OCI-LY7 (cell line): ENCODE measurements around the gene TTLL5. TPM values are rescaled to one million over a fixed set of nuclear protein-coding genes. Genes with fewer than 3 reads are reported as not detected.

ENCODE experiments used
- BruUV-seq: library from RNA; stranded (reverse); fragments of 400-500 nt; replicated peaks from 2 replicates; lab custom pipeline; 2021; lab: Mats Ljungman, UMichigan
- CTCF ChIA-PET: fragments of 300-600 bp; sonication (Branson Sonifier 250); formaldehyde crosslinking; loops from one replicate; lab custom pipeline; 2022; ENCODE audit warnings: antibody characterized with exemption; ENCODE audit not compliant: unreplicated experiment; lab: Charles Lee
- POLR2A ChIA-PET: fragments of 300-600 bp; sonication (Branson Sonifier 250); formaldehyde crosslinking; loops from one replicate; lab custom pipeline; 2022; ENCODE audit warnings: antibody characterized with exemption; lab: Charles Lee
- DNase-seq: peaks from one replicate; pipeline ENCODE4 v3.0.0-alpha.2; 2015; ENCODE audit warnings: low spot score
- H2AFZ ChIP-seq: fragments of 200-600 bp; sonication (generic), shearing (Covaris generic); 2 replicates; pipeline ENCODE4 v1.6.1; 2014; ENCODE audit warnings: mild to moderate bottlenecking, antibody characterized with exemption, low read length, moderate library complexity
- H3K27ac ChIP-seq: fragments of 200-600 bp; sonication (generic); 2 replicates; pipeline ENCODE4 v1.5.1; 2014; ENCODE audit warnings: mixed run types, low read depth, mild to moderate bottlenecking, moderate library complexity, low read length, inconsistent platforms; ENCODE audit not compliant: poor library complexity, severe bottlenecking
- H3K36me3 ChIP-seq: fragments of 200-600 bp; sonication (generic); 2 replicates; pipeline ENCODE4 v1.6.1; 2014; ENCODE audit warnings: mild to moderate bottlenecking, antibody characterized with exemption, low read length, moderate library complexity, mixed read lengths; ENCODE audit not compliant: insufficient read depth
- H3K4me1 ChIP-seq: fragments of 200-600 bp; sonication (generic); 2 replicates; pipeline ENCODE4 v1.5.1; 2014; ENCODE audit warnings: mild to moderate bottlenecking, low read length; ENCODE audit not compliant: insufficient read depth, poor library complexity, severe bottlenecking
- H3K4me2 ChIP-seq: fragments of 200-600 bp; sonication (generic); 2 replicates; pipeline ENCODE4 v1.6.1; 2014; ENCODE audit warnings: mild to moderate bottlenecking, low read length
- H3K4me3 ChIP-seq: fragments of 200-600 bp; sonication (generic); 2 replicates; pipeline ENCODE4 v1.5.1; 2014; ENCODE audit warnings: mild to moderate bottlenecking, low read depth, low read length; ENCODE audit not compliant: poor library complexity, severe bottlenecking
- H3K79me2 ChIP-seq: fragments of 200-600 bp; sonication (generic); 2 replicates; pipeline ENCODE4 v1.6.1; 2016; ENCODE audit warnings: low read depth, mild to moderate bottlenecking, low read length, moderate library complexity, mixed read lengths; ENCODE audit not compliant: insufficient read depth
- H3K9me2 ChIP-seq: fragments of 200-600 bp; sonication (generic); 2 replicates; pipeline ENCODE4 v1.6.1; 2016; ENCODE audit warnings: mild to moderate bottlenecking, low read length, mixed read lengths; ENCODE audit not compliant: insufficient read depth
- H3K9me3 ChIP-seq: fragments of 200-600 bp; sonication (generic); 2 replicates; pipeline ENCODE4 v1.6.1; 2014; ENCODE audit warnings: mild to moderate bottlenecking, mixed run types, low read length, mixed read lengths
- H4K20me1 ChIP-seq: fragments of 200-600 bp; sonication (generic); 2 replicates; pipeline ENCODE4 v1.6.1; 2014; ENCODE audit warnings: mild to moderate bottlenecking, antibody characterized with exemption, low read length, moderate library complexity, mixed read lengths; ENCODE audit not compliant: insufficient read depth
- EZH2phosphoT487 ChIP-seq: fragments of 200-600 bp; sonication (generic); IDR thresholded peaks from 2 replicates; pipeline ENCODE4 v1.6.1; 2018; ENCODE audit warnings: low read depth, borderline replicate concordance, mild to moderate bottlenecking, mixed run types, antibody characterized with exemption, low read length, moderate library complexity, mixed read lengths
- intact Hi-C: fragments of 100-400 bp; cut with micrococcal nuclease; formaldehyde crosslinking; loops from one replicate; pipeline ENCODE4 v1.10.0; 2022; ENCODE audit not compliant: unreplicated experiment
- total RNA-seq, 2 experiments: library from RNA; depleted of rRNA in 1 of 2; stranded (reverse); fragments of >200 nt in 1 of 2; shearing (Covaris generic) in 1 of 2; gene quantifications; 2 replicates each; pipeline ENCODE4 v1.2.3, GENCODE V29; 2014 to 2022
- TF ChIP-seq, protein P1 (sequence below): fragments of 200-600 bp; sonication (generic); conservative IDR thresholded peaks from 2 replicates; pipeline ENCODE4 v1.5.1; 2014; ENCODE audit warnings: mild to moderate bottlenecking, antibody characterized with exemption, low read length, moderate library complexity, mixed read lengths

Gene TTLL5
- total RNA-seq, 2 experiments from 2014 or later: 34.3 to 55.6 TPM

DNA sequence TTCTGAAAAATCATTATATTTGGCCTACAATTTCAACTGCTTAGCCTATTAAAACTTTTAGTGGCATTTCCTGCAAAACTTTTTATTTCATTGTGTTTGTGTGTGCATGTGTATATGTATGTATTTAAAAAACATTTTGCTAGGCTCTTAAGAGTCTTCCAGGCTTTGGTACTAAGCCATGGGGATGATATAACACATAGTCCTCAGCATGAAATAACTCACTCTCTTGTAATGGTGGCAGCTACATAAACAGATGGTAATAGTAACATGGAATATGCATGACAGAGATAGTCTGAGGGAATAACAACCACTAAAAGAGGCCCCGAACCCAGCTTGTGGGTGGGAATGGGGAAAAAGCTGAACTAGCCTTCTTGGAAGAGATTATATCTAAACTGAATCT is 141.4 kb downstream of the TTLL5 start:
- POLR2A ChIA-PET: interaction anchor here (0.7 kb wide), 1 partner anchor 12 kb away, joined by 5 read pairs; no protein-coding TSS in a partner anchor
- Histone ChIP-seq H3K27ac (no peak overlapping the region), H2AFZ (no peak overlapping the region), H3K9me3 (0 out of 2 replicates have a peak, but pooled peaks cover 4% of the 10 kb centered on the region), H3K4me3 (no peak overlapping the region), H3K79me2 (no peaks in the 10 kb centered on the region), H3K4me1 (no peaks in the 10 kb centered on the region), H3K9me2 (no peaks in the 10 kb centered on the region), H3K36me3 (peaks cover 25% of the 10 kb centered on the region; the same call in 1 of the 2 replicates), H3K4me2 (no peak overlapping the region), H4K20me1 (no peaks in the 10 kb centered on the region)
- BruUV-seq: no TSS peak
- CTCF ChIA-PET: no interaction called here
- TF ChIP-seq EZH2phosphoT487: no peak
- TF ChIP-seq, protein P1, sequence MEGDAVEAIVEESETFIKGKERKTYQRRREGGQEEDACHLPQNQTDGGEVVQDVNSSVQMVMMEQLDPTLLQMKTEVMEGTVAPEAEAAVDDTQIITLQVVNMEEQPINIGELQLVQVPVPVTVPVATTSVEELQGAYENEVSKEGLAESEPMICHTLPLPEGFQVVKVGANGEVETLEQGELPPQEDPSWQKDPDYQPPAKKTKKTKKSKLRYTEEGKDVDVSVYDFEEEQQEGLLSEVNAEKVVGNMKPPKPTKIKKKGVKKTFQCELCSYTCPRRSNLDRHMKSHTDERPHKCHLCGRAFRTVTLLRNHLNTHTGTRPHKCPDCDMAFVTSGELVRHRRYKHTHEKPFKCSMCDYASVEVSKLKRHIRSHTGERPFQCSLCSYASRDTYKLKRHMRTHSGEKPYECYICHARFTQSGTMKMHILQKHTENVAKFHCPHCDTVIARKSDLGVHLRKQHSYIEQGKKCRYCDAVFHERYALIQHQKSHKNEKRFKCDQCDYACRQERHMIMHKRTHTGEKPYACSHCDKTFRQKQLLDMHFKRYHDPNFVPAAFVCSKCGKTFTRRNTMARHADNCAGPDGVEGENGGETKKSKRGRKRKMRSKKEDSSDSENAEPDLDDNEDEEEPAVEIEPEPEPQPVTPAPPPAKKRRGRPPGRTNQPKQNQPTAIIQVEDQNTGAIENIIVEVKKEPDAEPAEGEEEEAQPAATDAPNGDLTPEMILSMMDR: no peak
- no peak for DNase-seq
- intact Hi-C loops: no loop called here

- Histone ChIP-seq H3K36me3 (peaks cover 23% of the 10 kb centered on the region), H3K27ac (no peak overlapping the region), H3K79me2 (no peaks in the 10 kb centered on the region), H3K4me3 (no peak overlapping the region), H2AFZ (no peak overlapping the region), H3K4me2 (no peak overlapping the region), H4K20me1 (no peaks in the 10 kb centered on the region), H3K9me3 (0 out of 2 replicates have a peak, but pooled peaks cover 4% of the 10 kb centered on the region), H3K9me2 (no peaks in the 10 kb centered on the region), H3K4me1 (no peaks in the 10 kb centered on the region)
- no TSS peak for BruUV-seq
- DNase-seq: no peak
- TF ChIP-seq, protein P1: no peak
- no peak for TF ChIP-seq EZH2phosphoT487
- CTCF ChIA-PET: interaction anchor here (0.6 kb wide), 1 partner anchor 30 kb away, joined by 3 read pairs; no protein-coding TSS in a partner anchor
- intact Hi-C loops: no loop called here
- POLR2A ChIA-PET: interaction anchor here (0.7 kb wide), 1 partner anchor 23 kb away, joined by 3 read pairs; no protein-coding TSS in a partner anchor
Observed at GRCh38 chr14:75803765-75804164, 142.7 kb downstream of the TTLL5 start.

DNA sequence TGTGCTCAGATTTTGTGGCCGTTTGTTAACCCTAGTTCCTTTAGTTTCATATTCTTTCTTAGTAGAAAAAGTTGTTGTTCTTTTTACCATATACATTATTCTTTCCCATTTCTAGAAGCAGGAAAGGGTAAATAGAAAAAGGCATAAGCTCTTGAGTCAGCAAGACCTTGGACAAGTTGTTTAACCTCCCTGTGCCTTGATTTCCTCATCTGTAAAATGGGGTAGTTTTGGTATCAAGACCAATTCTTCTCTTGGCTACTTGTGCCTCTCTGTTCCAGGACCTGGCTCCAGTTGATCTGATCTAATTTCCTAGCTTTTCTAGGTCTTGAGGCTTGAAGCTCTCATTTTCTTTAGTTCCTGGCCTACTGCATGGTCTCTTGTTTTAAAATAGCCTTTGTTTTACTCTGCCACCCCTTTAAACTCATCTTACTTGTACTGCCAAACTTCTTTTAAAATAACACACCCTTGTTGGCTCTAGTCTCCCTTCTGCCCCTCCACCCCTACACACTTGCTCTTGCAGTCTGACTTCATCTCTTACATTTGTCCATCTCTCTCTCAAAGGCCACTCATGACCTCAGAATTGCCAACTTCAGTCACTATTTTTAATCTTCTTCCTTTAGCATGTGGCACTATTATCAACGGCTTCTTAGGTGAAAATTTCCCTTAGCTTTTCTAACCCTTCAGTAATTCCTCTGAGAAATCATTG is 143.7 kb downstream of the TTLL5 start:
- H3K36me3 ChIP-seq: peaks cover 19% of the 10 kb centered on the region
- no peaks in the 10 kb centered on the region for H3K4me1 ChIP-seq
- H3K27ac ChIP-seq: no peak overlapping the region
- H3K9me2 ChIP-seq: no peaks in the 10 kb centered on the region
- CTCF ChIA-PET: no interaction called here
- intact Hi-C loops: no loop called here
- 0 out of 2 replicates have a peak, but pooled peaks cover 4% of the 10 kb centered on the region for H3K9me3 ChIP-seq
- H2AFZ ChIP-seq: no peak overlapping the region
- no TSS peak for BruUV-seq
- DNase-seq: no peak
- no peak overlapping the region for H3K4me2 ChIP-seq
- no peaks in the 10 kb centered on the region for H4K20me1 ChIP-seq
- POLR2A ChIA-PET: interaction anchor here (0.7 kb wide), 1 partner anchor 22 kb away, joined by 3 read pairs; no protein-coding TSS in a partner anchor
- H3K79me2 ChIP-seq: no peaks in the 10 kb centered on the region
- TF ChIP-seq, protein P1: no peak
- TF ChIP-seq EZH2phosphoT487: no peak
- no peak overlapping the region for H3K4me3 ChIP-seq
